ENCODE data around the gene GAREM1. TPM values are rescaled to one million over a fixed set of nuclear protein-coding genes. Genes with fewer than 3 reads are reported as not detected.
"Not testable (repeated sequence)": the region's sequence is repeated elsewhere in the genome, so short reads cannot be mapped to it uniquely, and the experiment has no call there.

The GAREM1 gene
- total RNA-seq, 1 donor from 2014 or later = 1.7 TPM

DNA sequence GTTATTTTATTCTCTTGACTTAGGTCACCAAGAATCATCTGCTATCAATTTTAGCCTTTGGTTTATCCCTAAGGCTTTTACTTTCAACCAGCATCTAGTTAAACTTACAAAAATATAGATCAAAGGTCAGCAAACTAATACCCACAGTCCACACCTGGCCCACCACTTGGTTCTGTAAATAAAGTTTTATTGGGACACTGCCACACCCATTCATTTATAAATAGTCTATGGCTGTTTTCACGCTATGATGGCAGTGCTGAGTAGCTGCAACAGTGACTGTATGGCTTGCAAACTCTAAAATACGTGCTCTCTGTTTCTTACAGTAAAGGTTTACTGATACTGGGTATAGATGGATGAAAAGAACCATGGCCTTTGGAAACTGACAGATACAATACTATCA is 173.8 kb downstream of the GAREM1 start:
- H3K4me3 Mint-ChIP-seq (ENCODE audit: unreplicated experiment) = no peak overlapping the region
- no peaks in the 10 kb centered on the region for H3K36me3 Mint-ChIP-seq (ENCODE audit: unreplicated experiment)
- H3K27ac Mint-ChIP-seq (ENCODE audit: unreplicated experiment) = no peak overlapping the region
- H3K9me3 Mint-ChIP-seq (ENCODE audit: unreplicated experiment) = no peaks in the 10 kb centered on the region
- no peak for TF ChIP-seq CTCF (IDR thresholded peaks at IDR 0.05)
- H3K4me1 Mint-ChIP-seq (ENCODE audit: unreplicated experiment) = no peaks in the 10 kb centered on the region
- DNase-seq (ENCODE audit: extremely low spot score, unreplicated experiment) = no peak
- peaks cover 7% of the 10 kb centered on the region for H3K27me3 Mint-ChIP-seq (ENCODE audit: unreplicated experiment)

DNA sequence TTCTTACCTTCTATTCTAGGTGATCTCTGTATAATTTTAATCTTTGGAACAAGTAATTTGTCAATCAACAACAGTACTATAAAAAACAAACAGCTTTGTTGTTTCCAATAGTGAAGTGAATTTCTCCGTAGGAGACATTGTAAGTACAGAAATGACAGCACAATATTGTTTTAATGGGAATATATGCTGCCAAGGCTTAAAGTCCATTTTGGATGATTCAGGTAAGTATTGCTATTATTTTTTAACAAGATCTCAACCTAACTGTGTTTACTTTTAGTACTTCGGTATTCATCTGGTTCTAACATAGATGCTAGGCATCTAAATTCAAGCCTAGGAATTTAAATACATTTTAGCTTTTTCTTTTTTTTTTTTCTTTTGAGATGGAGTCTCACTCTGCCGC is 175.1 kb downstream of the GAREM1 start:
- Mint-ChIP-seq H3K27me3 (ENCODE audit: unreplicated experiment) (peaks cover 7% of the 10 kb centered on the region), H3K4me3 (ENCODE audit: unreplicated experiment) (no peak overlapping the region), H3K4me1 (ENCODE audit: unreplicated experiment) (no peaks in the 10 kb centered on the region), H3K27ac (ENCODE audit: unreplicated experiment) (no peak overlapping the region), H3K9me3 (ENCODE audit: unreplicated experiment) (no peaks in the 10 kb centered on the region), H3K36me3 (ENCODE audit: unreplicated experiment) (no peaks in the 10 kb centered on the region)
- DNase-seq (ENCODE audit: extremely low spot score, unreplicated experiment) = no peak
- TF ChIP-seq CTCF (IDR thresholded peaks at IDR 0.05) = no peak

GRCh38 chr18:32293107-32293506 is 177.6 kb downstream of the GAREM1 start:
- no peak overlapping the region for H3K27ac Mint-ChIP-seq (ENCODE audit: unreplicated experiment)
- H3K36me3 Mint-ChIP-seq (ENCODE audit: unreplicated experiment) = no peaks in the 10 kb centered on the region
- no peaks in the 10 kb centered on the region for H3K4me1 Mint-ChIP-seq (ENCODE audit: unreplicated experiment)
- no peak overlapping the region for H3K4me3 Mint-ChIP-seq (ENCODE audit: unreplicated experiment)
- H3K27me3 Mint-ChIP-seq (ENCODE audit: unreplicated experiment) = peaks cover 7% of the 10 kb centered on the region
- no peaks in the 10 kb centered on the region for H3K9me3 Mint-ChIP-seq (ENCODE audit: unreplicated experiment)
- no peak for TF ChIP-seq CTCF (IDR thresholded peaks at IDR 0.05)
- no peak for DNase-seq (ENCODE audit: extremely low spot score, unreplicated experiment)

DNA sequence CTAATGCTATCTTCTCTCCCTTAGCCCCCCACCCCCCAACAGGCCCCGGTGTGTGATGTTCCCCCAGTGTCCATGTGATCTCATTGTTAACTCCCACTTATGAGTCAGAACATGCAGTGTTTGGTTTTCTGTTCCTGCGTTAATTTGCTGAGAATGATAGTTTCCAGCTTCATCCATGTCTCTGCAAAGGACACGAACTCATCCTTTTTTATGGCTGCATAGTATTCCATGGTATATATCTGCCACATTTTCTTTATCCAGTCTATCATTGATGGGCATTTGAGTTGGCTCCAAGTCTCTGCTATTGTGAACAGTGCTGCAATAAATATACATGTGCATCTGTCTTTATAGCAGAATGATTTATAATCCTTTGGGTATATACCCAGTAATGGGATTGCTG is 179.1 kb downstream of the GAREM1 start:
- not testable (repeated sequence) for H3K27me3 Mint-ChIP-seq (ENCODE audit: unreplicated experiment); H3K9me3 Mint-ChIP-seq (ENCODE audit: unreplicated experiment); H3K36me3 Mint-ChIP-seq (ENCODE audit: unreplicated experiment); H3K27ac Mint-ChIP-seq (ENCODE audit: unreplicated experiment); DNase-seq (ENCODE audit: extremely low spot score, unreplicated experiment); H3K4me1 Mint-ChIP-seq (ENCODE audit: unreplicated experiment); H3K4me3 Mint-ChIP-seq (ENCODE audit: unreplicated experiment)

GRCh38 chr18:32290810-32291209 is 179.9 kb downstream of the GAREM1 start:
- H3K27ac Mint-ChIP-seq (ENCODE audit: unreplicated experiment) = no peak overlapping the region
- TF ChIP-seq CTCF (IDR thresholded peaks at IDR 0.05) = no peak
- no peaks in the 10 kb centered on the region for H3K9me3 Mint-ChIP-seq (ENCODE audit: unreplicated experiment)
- H3K27me3 Mint-ChIP-seq (ENCODE audit: unreplicated experiment) = peaks cover 7% of the 10 kb centered on the region
- no peaks in the 10 kb centered on the region for H3K4me1 Mint-ChIP-seq (ENCODE audit: unreplicated experiment)
- no peak overlapping the region for H3K4me3 Mint-ChIP-seq (ENCODE audit: unreplicated experiment)
- no peaks in the 10 kb centered on the region for H3K36me3 Mint-ChIP-seq (ENCODE audit: unreplicated experiment)
- DNase-seq (ENCODE audit: extremely low spot score, unreplicated experiment) = no peak

- peak; percentile 83 for TF ChIP-seq CTCF (IDR thresholded peaks at IDR 0.05)
- no peak overlapping the region for H3K27ac Mint-ChIP-seq (ENCODE audit: unreplicated experiment)
- no peaks in the 10 kb centered on the region for H3K4me1 Mint-ChIP-seq (ENCODE audit: unreplicated experiment)
- no peaks in the 10 kb centered on the region for H3K36me3 Mint-ChIP-seq (ENCODE audit: unreplicated experiment)
- H3K4me3 Mint-ChIP-seq (ENCODE audit: unreplicated experiment) = no peak overlapping the region
- peaks cover 7% of the 10 kb centered on the region for H3K27me3 Mint-ChIP-seq (ENCODE audit: unreplicated experiment)
- DNase-seq (ENCODE audit: extremely low spot score, unreplicated experiment) = no peak
- no peaks in the 10 kb centered on the region for H3K9me3 Mint-ChIP-seq (ENCODE audit: unreplicated experiment)
These were observed 181.1 kb downstream of the GAREM1 start for GRCh38 chr18:32289483-32290075.
